Progenitor cell of endocrine pancreas (in vitro differentiated cells): ENCODE data around the gene COPG2. TPM values are rescaled to one million over a fixed set of nuclear protein-coding genes. Genes with fewer than 3 reads are reported as not detected.

Source experiments
- DNase-seq: peaks from one replicate; pipeline ENCODE4 v3.0.0; 2021; ENCODE audit warnings: low spot score; ENCODE audit not compliant: unreplicated experiment
- H3K27ac Mint-ChIP-seq: 2 replicates; pipeline ENCODE4 v1.8.0; 2021; ENCODE audit warnings: mild to moderate bottlenecking, moderate library complexity, mixed read lengths
- H3K27me3 Mint-ChIP-seq: 2 replicates; pipeline ENCODE4 v1.8.0; 2021; ENCODE audit warnings: mixed read lengths
- H3K36me3 Mint-ChIP-seq: 2 replicates; pipeline ENCODE4 v1.8.0; 2022; ENCODE audit warnings: mixed read lengths; ENCODE audit not compliant: insufficient read depth
- H3K4me1 Mint-ChIP-seq: 2 replicates; pipeline ENCODE4 v1.8.0; 2021; ENCODE audit warnings: low read depth, mixed read lengths
- H3K4me3 Mint-ChIP-seq: 2 replicates; pipeline ENCODE4 v1.8.0; 2021; ENCODE audit warnings: low read depth, mild to moderate bottlenecking, moderate library complexity, mixed read lengths
- H3K9me3 Mint-ChIP-seq: 2 replicates; pipeline ENCODE4 v1.8.0; 2021; ENCODE audit warnings: low read depth, mixed read lengths
- total RNA-seq: library from RNA; stranded (reverse); gene quantifications from 2 replicates; pipeline ENCODE4 v1.2.1, GENCODE V29; 2021
- TF ChIP-seq, protein P1 (sequence below): fragments of 200-600 bp; sonication (generic); IDR thresholded peaks from one replicate; pipeline ENCODE4 v1.5.0; 2021; ENCODE audit warnings: antibody characterized with exemption, mild to moderate bottlenecking; ENCODE audit not compliant: unreplicated experiment

The COPG2 gene
- total RNA-seq, 1 donor from 2014 or later: 57.6 TPM

DNA sequence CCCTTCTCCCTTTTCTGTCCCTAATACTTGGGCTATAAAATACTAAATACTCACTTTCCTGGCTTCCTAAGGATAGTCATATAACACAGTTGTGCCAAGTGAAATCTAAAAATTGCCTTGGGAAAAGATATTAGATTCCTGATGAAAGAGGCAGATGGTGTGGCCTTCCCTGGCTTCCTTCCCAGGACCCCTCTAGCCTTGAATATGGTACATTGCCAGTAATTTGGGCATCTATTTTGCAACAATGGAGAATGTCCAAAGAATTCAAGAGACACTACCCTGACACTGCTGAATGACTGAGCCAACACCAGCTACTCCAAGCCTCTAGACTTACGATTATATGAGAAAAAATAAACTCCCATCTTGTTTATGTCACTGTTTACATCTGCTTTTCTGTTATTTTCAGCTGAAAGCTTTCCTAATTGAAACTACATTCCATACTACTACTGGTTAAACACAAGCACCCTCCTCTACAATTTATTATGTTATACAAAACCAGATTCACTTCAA is 17.9 kb downstream of the COPG2 start:
- Mint-ChIP-seq H3K27ac (no peak overlapping the region), H3K4me3 (no peak overlapping the region), H3K27me3 (no peaks in the 10 kb centered on the region), H3K4me1 (no peaks in the 10 kb centered on the region), H3K36me3 (peaks cover 47% of the 10 kb centered on the region), H3K9me3 (peaks cover 7% of the 10 kb centered on the region)
- DNase-seq: no peak
- TF ChIP-seq, protein P1, sequence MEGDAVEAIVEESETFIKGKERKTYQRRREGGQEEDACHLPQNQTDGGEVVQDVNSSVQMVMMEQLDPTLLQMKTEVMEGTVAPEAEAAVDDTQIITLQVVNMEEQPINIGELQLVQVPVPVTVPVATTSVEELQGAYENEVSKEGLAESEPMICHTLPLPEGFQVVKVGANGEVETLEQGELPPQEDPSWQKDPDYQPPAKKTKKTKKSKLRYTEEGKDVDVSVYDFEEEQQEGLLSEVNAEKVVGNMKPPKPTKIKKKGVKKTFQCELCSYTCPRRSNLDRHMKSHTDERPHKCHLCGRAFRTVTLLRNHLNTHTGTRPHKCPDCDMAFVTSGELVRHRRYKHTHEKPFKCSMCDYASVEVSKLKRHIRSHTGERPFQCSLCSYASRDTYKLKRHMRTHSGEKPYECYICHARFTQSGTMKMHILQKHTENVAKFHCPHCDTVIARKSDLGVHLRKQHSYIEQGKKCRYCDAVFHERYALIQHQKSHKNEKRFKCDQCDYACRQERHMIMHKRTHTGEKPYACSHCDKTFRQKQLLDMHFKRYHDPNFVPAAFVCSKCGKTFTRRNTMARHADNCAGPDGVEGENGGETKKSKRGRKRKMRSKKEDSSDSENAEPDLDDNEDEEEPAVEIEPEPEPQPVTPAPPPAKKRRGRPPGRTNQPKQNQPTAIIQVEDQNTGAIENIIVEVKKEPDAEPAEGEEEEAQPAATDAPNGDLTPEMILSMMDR: no peak

DNA sequence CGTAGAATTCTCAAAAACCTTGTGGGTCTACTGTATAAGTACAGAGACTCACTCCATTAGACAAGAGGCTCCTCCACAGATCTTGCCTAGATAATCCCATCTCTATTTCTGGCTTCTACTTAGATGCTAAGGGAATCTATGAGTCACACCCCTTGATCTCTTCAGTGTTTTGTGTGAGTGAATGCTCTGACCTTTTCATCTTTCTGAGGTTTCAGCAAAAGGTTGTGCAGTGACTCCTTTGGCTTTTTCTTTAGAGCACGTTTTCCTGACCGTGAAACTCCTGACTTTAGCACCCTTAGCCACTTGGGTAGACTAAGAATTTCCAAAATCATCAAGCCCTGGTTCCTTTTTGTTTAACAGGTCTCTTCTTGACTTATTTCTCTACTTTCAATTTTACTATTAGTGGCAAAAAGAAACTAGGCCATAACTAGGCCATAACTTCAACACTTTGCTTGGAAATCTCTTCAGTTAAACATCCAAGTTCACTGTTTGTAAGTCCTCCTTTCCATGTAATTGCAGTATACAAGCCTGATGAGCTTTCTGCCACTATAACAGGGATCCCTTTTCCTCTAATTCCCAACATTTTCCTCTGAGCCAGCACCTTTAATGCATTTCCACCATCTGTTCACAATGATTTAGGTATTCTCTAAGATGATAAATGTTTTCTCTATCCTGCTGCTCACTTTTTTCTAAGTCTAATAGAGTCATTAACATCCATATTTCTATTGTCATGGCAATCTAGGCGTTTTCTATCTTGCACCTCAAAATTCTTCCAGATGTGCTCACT is 19.4 kb downstream of the COPG2 start:
- DNase-seq: no peak
- Mint-ChIP-seq H3K9me3 (peaks cover 7% of the 10 kb centered on the region), H3K27ac (no peak overlapping the region), H3K36me3 (peaks cover 53% of the 10 kb centered on the region), H3K4me3 (no peak overlapping the region), H3K4me1 (no peaks in the 10 kb centered on the region), H3K27me3 (no peaks in the 10 kb centered on the region)
- TF ChIP-seq, protein P1: no peak

GRCh38 chr7:130648580-130648979 is 20.0 kb downstream of the COPG2 start:
- Mint-ChIP-seq H3K4me1 (no peaks in the 10 kb centered on the region), H3K4me3 (no peak overlapping the region), H3K27me3 (no peaks in the 10 kb centered on the region), H3K9me3 (peaks cover 7% of the 10 kb centered on the region), H3K36me3 (peaks cover 52% of the 10 kb centered on the region), H3K27ac (no peak overlapping the region)
- TF ChIP-seq, protein P1: no peak
- DNase-seq: no peak

GRCh38 chr7:130642383-130642782 is 26.2 kb downstream of the COPG2 start:
- H3K4me3 Mint-ChIP-seq: no peak overlapping the region
- H3K4me1 Mint-ChIP-seq: no peaks in the 10 kb centered on the region
- peaks cover 63% of the 10 kb centered on the region for H3K36me3 Mint-ChIP-seq
- no peaks in the 10 kb centered on the region for H3K27me3 Mint-ChIP-seq
- no peak for DNase-seq
- H3K9me3 Mint-ChIP-seq: peaks cover 18% of the 10 kb centered on the region
- no peak overlapping the region for H3K27ac Mint-ChIP-seq
- TF ChIP-seq, protein P1: no peak

DNA sequence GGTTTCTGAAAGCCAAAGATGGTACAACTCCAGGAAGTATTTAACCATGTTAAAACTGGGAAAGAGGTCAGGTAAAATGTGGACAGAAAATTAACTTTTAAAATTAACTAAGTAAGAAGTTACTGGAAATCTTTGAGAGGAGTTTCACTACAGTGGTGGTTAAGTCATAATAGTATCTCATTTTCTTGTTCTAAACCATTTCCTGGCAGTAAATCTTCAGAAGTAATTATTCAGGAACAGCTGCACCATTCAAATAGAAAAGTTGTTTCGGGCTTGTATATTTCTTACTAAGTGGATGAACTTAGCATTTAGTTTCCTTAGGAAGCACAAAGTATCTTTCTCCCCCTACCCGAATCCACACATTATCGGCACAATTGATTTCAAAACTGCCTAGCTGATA is 27.1 kb downstream of the COPG2 start:
- no peak for DNase-seq
- TF ChIP-seq, protein P1: no peak
- Mint-ChIP-seq H3K27me3 (no peaks in the 10 kb centered on the region), H3K4me3 (no peak overlapping the region), H3K27ac (no peak overlapping the region), H3K9me3 (peaks cover 25% of the 10 kb centered on the region), H3K4me1 (no peaks in the 10 kb centered on the region), H3K36me3 (peaks cover 65% of the 10 kb centered on the region)
